Loucy (cell line): ENCODE measurements around the gene CCDC92.
A peak's percentile ranks its signal among the peaks of the same experiment; 100 is the strongest.

Experiments
- EZH2phosphoT487 ChIP-seq: fragments of 200-600 bp; IDR thresholded peaks from 2 replicates; pipeline ENCODE4 v1.6.1; 2018; ENCODE audit warnings: antibody characterized with exemption, mild to moderate bottlenecking, moderate library complexity, borderline replicate concordance
- TF ChIP-seq, protein P1 (sequence below): fragments of 200-600 bp; sonication (generic); conservative IDR thresholded peaks from 2 replicates; pipeline ENCODE4 v1.5.1; 2014; ENCODE audit warnings: mild to moderate bottlenecking, antibody characterized with exemption, low read length

DNA sequence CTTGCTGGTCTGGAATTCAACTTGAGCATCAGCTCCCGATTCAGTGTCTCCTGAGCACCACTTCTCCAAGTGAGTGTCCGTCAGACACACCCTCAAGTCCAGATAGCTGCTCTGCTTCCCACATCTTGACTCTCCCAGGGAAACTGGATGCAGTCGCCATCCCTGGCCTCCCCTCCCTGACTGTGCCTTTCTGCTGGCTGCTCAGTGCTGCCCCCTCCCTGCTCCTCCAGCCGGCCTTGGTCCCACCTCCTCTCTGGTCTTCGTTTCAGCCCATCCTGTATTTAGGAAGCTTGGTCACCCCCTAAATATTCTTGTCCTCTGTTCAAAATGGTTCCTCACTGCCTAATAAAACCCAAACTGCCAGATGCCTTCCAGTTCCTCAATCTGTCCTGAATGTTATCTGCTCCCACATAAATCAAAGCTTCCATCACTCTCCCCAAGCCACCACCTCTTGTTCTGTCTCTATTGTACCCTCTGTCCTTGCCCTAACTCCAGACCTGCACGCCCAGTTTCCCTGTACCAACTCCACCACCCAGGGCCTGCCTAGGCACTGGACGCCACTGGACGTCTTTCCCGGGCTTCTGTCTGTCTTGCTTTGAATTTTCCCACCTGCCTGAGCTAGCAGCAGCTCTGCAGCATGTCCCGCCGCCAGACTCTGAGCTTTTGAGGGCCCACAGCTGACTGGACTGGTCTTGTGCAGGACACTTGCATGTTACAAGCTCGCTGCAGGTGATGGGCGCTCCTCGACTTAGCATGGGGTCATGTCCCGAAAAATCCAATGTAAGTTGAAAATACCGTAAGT is 33.8 kb downstream of the CCDC92 start:
- TF ChIP-seq, protein P1, sequence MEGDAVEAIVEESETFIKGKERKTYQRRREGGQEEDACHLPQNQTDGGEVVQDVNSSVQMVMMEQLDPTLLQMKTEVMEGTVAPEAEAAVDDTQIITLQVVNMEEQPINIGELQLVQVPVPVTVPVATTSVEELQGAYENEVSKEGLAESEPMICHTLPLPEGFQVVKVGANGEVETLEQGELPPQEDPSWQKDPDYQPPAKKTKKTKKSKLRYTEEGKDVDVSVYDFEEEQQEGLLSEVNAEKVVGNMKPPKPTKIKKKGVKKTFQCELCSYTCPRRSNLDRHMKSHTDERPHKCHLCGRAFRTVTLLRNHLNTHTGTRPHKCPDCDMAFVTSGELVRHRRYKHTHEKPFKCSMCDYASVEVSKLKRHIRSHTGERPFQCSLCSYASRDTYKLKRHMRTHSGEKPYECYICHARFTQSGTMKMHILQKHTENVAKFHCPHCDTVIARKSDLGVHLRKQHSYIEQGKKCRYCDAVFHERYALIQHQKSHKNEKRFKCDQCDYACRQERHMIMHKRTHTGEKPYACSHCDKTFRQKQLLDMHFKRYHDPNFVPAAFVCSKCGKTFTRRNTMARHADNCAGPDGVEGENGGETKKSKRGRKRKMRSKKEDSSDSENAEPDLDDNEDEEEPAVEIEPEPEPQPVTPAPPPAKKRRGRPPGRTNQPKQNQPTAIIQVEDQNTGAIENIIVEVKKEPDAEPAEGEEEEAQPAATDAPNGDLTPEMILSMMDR = peak; percentile 62
- no peak for TF ChIP-seq EZH2phosphoT487
